Adrenal gland (tissue), 5 donors: ENCODE measurements around the gene VAPB.

Experiments used
- CTCF ChIP-seq, 6 experiments: fragments of 450-650 bp in 4 of 6; fragments of 200-600 bp in 2 of 6; sonication (generic) in 1 of 6; IDR thresholded peaks; 1 replicate in 5 of 6; 2 replicates in 1 of 6; pipeline versions ENCODE4 v1.5.1 to v1.8.0; 2016 to 2021; ENCODE audit warnings: antibody characterized with exemption in 6 of 6, mild to moderate bottlenecking in 2 of 6, moderate library complexity in 1 of 6
- POLR2A ChIP-seq, 2 donors: fragments of 450-650 bp; IDR thresholded peaks; one replicate each; pipeline ENCODE4 v1.6.1; 2017; ENCODE audit warnings: antibody characterized with exemption in 2 of 2, mild to moderate bottlenecking in 2 of 2, moderate library complexity in 1 of 2
- donor health status: DM: no; HTN: no; CAD: no.

- no peak for TF ChIP-seq CTCF (IDR thresholded peaks at IDR 0.05)
- no peak for TF ChIP-seq POLR2A (IDR thresholded peaks at IDR 0.05)
These were observed 97.2 kb downstream of the VAPB start for GRCh38 chr20:58486207-58486606.
